KOPT-K1 (cell line): Measurements from ENCODE around the gene ZNF730.
"Not testable (repeated sequence)": the region's sequence is repeated elsewhere in the genome, so short reads cannot be mapped to it uniquely, and the experiment has no call there.

Experiments used
- H3K27ac ChIP-seq: fragments of 200-600 bp; sonication (generic); 2 replicates; pipeline ENCODE4 v1.5.1; 2016; ENCODE audit warnings: antibody characterized with exemption, mild to moderate bottlenecking, low read depth, low read length; ENCODE audit not compliant: poor library complexity, severe bottlenecking
- H3K36me3 ChIP-seq: fragments of 200-600 bp; sonication (generic); 2 replicates; pipeline ENCODE4 v1.5.1; 2017; ENCODE audit warnings: antibody characterized with exemption, mild to moderate bottlenecking, low read length, moderate library complexity; ENCODE audit not compliant: insufficient read depth
- H3K9me3 ChIP-seq: fragments of 200-600 bp; sonication (generic); 2 replicates; pipeline ENCODE4 v1.5.1; 2017; ENCODE audit warnings: antibody characterized with exemption, low read length, mild to moderate bottlenecking; ENCODE audit not compliant: insufficient read depth, poor library complexity, severe bottlenecking

The ZNF730 gene

GRCh38 chr19:23116802-23117571 is at the start of gene ZNF730:
Gene ZNF730 (plus strand): TSS chr19:23117025. CDS start chr19:23117174, 149 bp downstream.
- Histone ChIP-seq H3K9me3 (peaks cover 30% of the 10 kb centered on the region), H3K27ac (peak within 1 kb of the TSS; percentile 88), H3K36me3 (peaks cover 34% of the 10 kb centered on the region)

GRCh38 chr19:23070353-23071146 is 46.3 kb upstream of the ZNF730 start:
- Histone ChIP-seq H3K36me3 (no peaks in the 10 kb centered on the region), H3K9me3 (peaks cover 64% of the 10 kb centered on the region), H3K27ac (no peak overlapping the region)

- Histone ChIP-seq H3K9me3 (peaks cover 63% of the 10 kb centered on the region), H3K27ac (no peak overlapping the region), H3K36me3 (no peaks in the 10 kb centered on the region)
These were observed 45.7 kb upstream of the ZNF730 start for GRCh38 chr19:23071147-23071511.

GRCh38 chr19:23075031-23075733 is 41.6 kb upstream of the ZNF730 start:
- H3K27ac ChIP-seq = peak overlapping the region; percentile 83
- H3K9me3 ChIP-seq = peaks cover 72% of the 10 kb centered on the region
- H3K36me3 ChIP-seq = peaks cover 36% of the 10 kb centered on the region

- not testable (repeated sequence) for H3K27ac ChIP-seq
- peaks cover 62% of the 10 kb centered on the region for H3K36me3 ChIP-seq
- H3K9me3 ChIP-seq = peaks cover 79% of the 10 kb centered on the region
These were observed 39.0 kb upstream of the ZNF730 start for GRCh38 chr19:23077776-23078175.

GRCh38 chr19:23093832-23094231 is 23.0 kb upstream of the ZNF730 start:
- Histone ChIP-seq H3K9me3 (peaks cover 98% of the 10 kb centered on the region), H3K27ac (no peak overlapping the region), H3K36me3 (peaks cover 95% of the 10 kb centered on the region)

GRCh38 chr19:23095418-23095817 is 21.4 kb upstream of the ZNF730 start:
- Histone ChIP-seq H3K27ac (no peak overlapping the region), H3K9me3 (peaks cover 94% of the 10 kb centered on the region), H3K36me3 (peaks cover 97% of the 10 kb centered on the region)

GRCh38 chr19:23098286-23098685 is 18.5 kb upstream of the ZNF730 start:
- no peak overlapping the region for H3K27ac ChIP-seq
- peaks cover 99% of the 10 kb centered on the region for H3K36me3 ChIP-seq
- H3K9me3 ChIP-seq = peaks cover 70% of the 10 kb centered on the region

- H3K27ac ChIP-seq = no peak overlapping the region
- peaks cover 63% of the 10 kb centered on the region for H3K9me3 ChIP-seq
- H3K36me3 ChIP-seq = peaks cover 93% of the 10 kb centered on the region
These were observed 17.8 kb upstream of the ZNF730 start for GRCh38 chr19:23098988-23099387.

GRCh38 chr19:23099966-23100365 is 16.9 kb upstream of the ZNF730 start:
- no peak overlapping the region for H3K27ac ChIP-seq
- H3K36me3 ChIP-seq = peaks cover 92% of the 10 kb centered on the region
- H3K9me3 ChIP-seq = peaks cover 54% of the 10 kb centered on the region

- Histone ChIP-seq H3K9me3 (peaks cover 42% of the 10 kb centered on the region), H3K36me3 (peaks cover 92% of the 10 kb centered on the region), H3K27ac (no peak overlapping the region)
These were observed 15.6 kb upstream of the ZNF730 start for GRCh38 chr19:23101241-23101640.

GRCh38 chr19:23118400-23118799 is 1.6 kb downstream of the ZNF730 start:
- Histone ChIP-seq H3K36me3 (peaks cover 45% of the 10 kb centered on the region), H3K27ac (peak overlapping the region; percentile 88), H3K9me3 (peaks cover 44% of the 10 kb centered on the region)

- H3K36me3 ChIP-seq = peaks cover 33% of the 10 kb centered on the region
- peaks cover 72% of the 10 kb centered on the region for H3K9me3 ChIP-seq
- not testable (repeated sequence) for H3K27ac ChIP-seq
These were observed 17.4 kb downstream of the ZNF730 start for GRCh38 chr19:23134211-23134610.

- H3K27ac ChIP-seq = no peak overlapping the region
- H3K9me3 ChIP-seq = peaks cover 91% of the 10 kb centered on the region
- peaks cover 68% of the 10 kb centered on the region for H3K36me3 ChIP-seq
These were observed 29.0 kb downstream of the ZNF730 start for GRCh38 chr19:23145617-23146415.
